Stimulated activated CD4-positive, alpha-beta T cell treated with anti-CD3 and anti-CD28 coated beads, Interleukin-4, amount 100 ng/mL, for 48 hours (primary cell): ENCODE data around the gene RPLP2.

Source experiments
- DNase-seq, 2 donors: peaks; one replicate each; pipeline ENCODE4 v3.0.0-alpha.2; 2020; ENCODE audit warnings: low read depth in 2 of 2

Gene RPLP2

GRCh38 chr11:824292-824880, 14.6 kb downstream of the RPLP2 start:
- DNase-seq: no peak

DNA sequence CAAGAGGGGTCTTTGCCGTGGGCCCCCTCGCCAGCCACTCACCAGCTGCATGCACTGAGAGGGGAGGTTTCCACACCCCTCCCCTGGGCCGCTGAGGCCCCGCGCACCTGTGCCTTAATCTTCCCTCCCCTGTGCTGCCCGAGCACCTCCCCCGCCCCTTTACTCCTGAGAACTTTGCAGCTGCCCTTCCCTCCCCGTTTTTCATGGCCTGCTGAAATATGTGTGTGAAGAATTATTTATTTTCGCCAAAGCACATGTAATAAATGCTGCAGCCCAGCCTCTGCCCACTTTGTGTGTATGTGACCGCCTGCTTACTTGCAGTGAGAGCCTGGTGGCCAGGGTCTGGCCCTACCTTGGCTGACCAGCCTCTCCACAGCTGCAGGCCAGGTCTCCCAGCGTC, 15.2 kb downstream of the RPLP2 start:
- no peak for DNase-seq

- no peak for DNase-seq
Measured at GRCh38 chr11:825366-826226, 15.8 kb downstream of the RPLP2 start.

DNA sequence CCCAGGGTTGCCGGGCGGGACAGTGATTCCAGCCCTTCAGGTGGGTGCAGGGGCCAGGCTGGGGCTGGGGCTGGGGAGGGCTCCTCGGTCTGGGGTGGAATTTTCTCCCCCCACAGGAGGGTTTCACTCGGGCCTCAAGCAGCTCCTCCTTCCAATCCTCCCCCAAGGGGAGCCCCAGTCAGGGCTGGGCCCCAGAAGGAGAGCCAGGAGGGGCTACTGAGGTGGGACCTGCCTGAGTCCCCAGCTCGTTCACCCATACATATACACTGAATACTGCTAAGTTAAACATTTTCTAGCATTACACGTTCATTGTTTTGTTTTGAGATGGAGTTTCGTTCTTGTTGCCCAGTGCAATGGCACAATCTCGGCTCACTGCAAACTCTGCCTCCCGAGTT, 16.5 kb downstream of the RPLP2 start:
- no peak for DNase-seq

DNA sequence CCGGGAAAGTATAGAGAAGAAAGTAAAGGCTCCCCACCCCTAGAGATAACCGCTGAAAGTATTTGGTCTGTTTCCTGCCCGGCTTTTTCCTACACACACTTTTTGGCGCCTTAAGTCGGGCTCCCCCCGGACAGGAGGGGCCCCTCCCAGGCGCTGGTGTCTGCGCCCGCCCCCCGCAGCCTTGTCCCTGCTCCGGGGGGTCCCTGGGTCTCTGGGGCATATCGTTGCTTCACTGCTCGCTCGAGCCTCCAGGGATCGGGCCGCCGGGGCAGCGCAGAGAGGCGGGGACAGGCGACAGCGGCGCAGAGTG, 17.0 kb downstream of the RPLP2 start:
- DNase-seq: no peak

DNA sequence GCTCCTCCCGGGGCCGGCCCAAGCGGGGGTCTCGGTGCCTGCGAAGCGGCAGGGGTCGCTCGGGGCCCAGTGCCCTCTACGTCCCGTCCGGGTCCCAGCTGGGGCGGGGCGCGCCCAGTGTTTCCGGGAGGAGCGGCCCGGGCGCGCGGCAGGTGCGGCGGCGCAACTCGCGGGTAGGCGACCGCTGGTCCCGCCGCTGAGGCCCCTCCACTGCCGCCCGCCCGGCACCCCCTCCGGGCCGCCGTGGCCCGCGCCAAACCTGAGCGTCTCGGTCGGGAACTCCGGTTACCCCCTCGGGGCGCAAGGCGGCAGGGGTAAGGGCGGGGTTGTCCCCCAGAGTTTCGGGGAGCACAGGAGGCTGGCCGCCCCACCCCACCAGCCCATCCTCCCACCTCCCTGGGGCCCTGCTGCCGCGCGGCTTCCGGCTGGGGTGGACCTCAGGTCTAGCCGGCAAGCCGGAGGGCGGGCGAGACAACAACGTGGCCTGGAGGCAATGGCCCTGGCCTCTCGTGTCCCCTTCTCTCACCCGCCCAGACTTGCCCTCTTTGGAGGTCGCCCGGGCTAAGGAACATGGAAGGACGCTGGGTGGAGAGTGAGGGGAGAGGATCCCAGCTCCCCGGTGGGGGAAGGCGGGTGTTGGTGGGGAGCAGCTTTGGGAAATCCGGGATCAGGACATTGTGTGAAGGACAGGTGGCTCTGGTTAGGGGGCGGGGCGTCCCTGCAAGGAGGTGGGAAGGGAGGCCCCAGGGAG, 17.6 kb downstream of the RPLP2 start:
- DNase-seq: no peak

DNA sequence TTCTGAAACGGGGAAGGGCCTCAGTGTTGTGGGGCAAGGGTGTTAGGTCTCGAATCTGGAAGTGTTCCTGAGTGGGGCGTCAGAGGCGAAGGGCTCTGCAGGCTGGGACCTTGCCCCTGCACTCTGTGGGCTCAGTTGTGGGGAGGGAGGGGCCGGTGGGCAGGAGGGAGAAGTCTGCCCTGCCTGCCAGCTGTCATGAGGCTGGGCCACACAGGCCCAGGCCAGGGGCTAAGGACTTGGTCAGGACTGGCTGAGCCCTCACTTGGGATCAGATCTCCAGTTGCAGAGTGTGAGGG, 18.1 kb downstream of the RPLP2 start, which contains the start of gene CRACR2B:
Gene CRACR2B (plus strand): TSS at position 23 of the 296 bp plus-strand sequence. CDS start 689 bp downstream, outside the sequence.
- DNase-seq: no peak

DNA sequence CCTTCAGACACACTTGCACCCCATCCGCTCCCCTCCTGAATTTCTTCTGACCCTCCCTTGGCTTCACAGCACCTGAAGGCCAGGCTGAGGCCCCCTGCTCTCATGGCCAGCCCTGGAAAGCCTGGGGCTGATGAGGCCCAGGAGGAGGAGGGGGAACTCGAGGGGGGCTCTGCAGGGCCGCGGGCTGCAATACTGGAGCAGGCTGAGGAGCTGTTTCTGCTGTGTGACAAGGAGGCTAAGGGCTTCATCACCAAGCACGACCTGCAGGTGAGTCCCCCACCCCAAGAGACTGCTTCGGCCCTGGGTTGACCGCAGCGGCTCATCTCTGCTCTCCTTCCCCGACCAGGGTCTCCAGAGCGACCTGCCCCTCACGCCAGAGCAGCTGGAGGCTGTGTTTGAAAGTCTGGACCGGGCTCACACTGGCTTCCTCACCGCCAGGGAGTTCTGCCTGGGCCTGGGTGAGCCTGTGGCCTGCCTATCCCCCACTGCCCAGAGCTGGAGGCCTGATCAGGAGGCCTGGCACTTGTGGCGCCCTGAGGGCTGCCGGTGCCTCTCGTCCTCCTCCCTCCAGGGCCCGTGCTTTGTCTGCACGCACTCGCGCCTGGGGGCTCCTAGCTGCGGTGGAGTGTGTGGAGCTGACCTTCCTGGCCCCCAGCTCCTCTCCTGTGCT, 18.9 kb downstream of the RPLP2 start:
- no peak for DNase-seq

GRCh38 chr11:829176-829846, 19.5 kb downstream of the RPLP2 start:
- no peak for DNase-seq

DNA sequence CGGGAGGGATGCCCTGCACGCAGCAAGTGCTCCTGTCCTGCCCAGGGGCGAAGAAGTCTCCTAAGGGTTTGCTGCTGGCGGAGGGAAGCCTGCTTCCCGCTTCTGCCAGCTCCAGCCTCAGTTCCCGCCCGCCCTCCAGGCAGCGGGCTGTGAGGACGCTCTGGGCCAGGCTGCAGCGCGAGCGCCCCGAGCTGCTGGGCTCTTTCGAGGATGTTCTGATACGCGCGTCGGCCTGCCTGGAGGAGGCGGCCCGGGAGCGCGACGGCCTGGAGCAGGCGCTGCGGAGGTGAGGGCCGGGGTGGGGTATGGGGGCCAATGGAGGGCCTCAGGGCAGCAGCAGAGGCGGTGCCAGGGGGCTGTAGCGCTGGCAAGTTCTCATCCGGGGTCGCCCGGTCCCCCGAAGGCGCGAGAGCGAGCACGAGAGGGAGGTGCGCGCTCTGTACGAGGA, 20.1 kb downstream of the RPLP2 start:
- DNase-seq: no peak

DNA sequence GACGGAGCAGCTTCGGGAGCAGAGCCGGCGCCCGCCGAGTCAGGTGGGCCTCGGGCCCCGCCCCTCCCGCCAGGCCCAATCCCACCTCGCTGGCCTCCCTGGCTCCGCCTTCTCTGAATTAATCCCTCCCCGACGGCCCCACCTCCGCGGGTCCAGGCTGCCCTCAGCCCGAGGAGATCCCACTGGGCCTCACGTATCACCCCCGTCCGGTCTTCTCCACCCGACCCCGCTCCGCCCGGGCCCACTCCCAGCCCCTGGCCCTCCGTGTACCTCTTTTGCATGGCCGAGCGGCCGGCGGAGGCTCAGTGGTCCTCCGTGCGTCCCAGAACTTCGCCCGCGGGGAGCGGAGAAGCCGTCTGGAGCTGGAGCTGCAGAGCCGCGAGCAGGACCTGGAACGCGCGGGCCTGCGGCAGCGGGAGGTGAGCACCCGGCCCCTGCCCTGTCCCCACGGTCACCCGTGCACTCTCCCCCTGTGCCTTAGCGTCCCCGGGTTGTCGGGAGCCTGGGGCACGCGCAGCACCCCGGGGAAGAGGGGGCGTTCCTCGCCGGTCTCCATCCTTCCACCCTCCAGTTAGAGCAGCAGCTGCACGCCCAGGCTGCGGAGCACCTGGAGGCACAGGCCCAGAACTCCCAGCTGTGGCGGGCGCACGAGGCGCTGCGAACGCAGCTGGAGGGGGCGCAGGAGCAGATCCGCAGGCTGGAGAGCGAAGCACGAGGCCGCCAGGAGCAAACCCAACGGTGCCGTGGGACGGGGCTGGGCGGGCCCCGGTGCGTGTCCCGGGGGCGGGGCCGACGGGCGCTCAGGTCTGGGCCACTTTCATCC, 20.7 kb downstream of the RPLP2 start:
- DNase-seq: peak; percentile 42 to 48

GRCh38 chr11:831118-831864, 21.5 kb downstream of the RPLP2 start:
- no peak for DNase-seq

- DNase-seq: no peak
Measured at GRCh38 chr11:831961-832528, 22.3 kb downstream of the RPLP2 start.

DNA sequence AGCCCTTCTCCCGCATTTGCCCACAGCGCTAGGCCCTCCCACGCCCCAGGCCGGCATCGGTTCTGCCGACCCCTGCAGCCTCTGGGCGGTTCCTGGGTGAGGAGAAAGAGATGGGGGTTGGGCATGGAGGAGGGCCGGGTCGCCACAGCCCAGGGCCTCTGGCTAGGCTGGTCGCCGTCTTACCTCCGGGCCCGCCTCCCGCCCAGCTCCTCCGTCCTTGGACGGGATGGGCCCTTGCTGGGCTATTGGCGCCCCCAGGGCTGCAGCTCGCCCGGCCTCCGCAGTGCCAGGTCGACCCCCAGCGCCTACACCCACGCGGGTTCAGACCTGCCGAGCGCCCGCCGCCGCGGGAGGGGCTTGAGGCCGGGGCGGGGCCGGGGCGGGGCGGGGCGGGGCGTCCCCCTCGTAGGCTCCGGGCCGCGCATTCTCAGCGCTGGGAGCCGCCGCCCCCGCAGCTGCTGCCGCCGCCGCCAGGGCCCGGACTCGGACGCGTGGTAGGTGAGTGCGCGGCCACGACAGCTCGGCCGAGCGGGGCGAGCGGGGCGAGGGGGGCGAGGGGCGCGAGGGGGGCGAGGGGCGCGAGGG, 22.9 kb downstream of the RPLP2 start, which contains the start of gene CD151:
Gene CD151 (plus strand): TSS at position 424 of the 585 bp plus-strand sequence. CDS start 3,118 bp downstream, outside the sequence.
- DNase-seq: peak in 1 of 2 donors; percentile 44

- no peak for DNase-seq
Measured at GRCh38 chr11:833114-833791, 23.5 kb downstream of the RPLP2 start.

DNA sequence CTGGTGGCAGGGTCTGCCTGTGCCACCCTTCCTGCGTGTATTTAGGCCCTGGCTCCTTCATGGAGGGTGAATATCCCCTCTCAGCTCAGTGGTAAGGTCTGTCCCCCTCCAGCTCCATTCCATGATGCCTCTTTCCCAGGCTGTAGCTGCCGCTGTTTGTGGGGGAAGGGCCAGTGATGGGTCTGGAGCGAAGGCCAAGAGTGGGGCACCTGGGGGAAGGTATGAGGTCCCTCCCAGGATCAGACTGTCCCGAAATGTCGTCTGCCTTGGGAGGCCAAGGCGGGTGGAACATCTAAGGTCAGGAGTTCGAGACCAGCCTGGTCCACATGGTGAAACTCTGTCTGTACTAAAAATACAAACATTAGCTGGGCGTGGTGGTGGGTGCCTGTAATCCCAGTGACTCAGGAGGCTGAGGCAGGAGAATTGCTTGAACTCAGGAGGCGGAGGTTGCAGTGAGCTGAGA, 24.1 kb downstream of the RPLP2 start:
- no peak for DNase-seq

- no peak for DNase-seq
Measured at GRCh38 chr11:834371-835316, 24.9 kb downstream of the RPLP2 start.
